GM18520 (cell line): ENCODE data around the gene ASTL.

Source experiments
- ATAC-seq: cut with Tn5 transposase; IDR thresholded peaks from one replicate; pipeline ENCODE4 v1.9.1; 2021; ENCODE audit not compliant: unreplicated experiment

The ASTL gene

DNA sequence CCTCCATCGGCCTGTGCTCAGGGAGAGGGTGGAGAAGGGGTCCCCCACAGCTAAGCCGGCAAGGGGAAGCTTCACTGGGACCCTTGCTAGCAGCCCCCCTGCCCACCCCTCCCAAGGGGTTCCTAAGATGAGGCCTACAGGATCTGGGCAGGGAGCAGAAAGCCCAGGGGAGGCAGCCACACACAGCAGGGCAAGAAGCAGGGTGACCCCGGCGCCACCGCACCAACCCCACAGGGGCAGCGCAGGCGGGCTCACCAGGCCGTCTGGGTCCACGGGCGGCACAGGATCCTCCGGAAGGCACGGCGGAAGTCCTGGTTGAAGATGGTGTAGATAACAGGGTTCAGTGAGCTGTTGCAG lies 23.8 kb downstream of the ASTL start:
- ATAC-seq = no peak

DNA sequence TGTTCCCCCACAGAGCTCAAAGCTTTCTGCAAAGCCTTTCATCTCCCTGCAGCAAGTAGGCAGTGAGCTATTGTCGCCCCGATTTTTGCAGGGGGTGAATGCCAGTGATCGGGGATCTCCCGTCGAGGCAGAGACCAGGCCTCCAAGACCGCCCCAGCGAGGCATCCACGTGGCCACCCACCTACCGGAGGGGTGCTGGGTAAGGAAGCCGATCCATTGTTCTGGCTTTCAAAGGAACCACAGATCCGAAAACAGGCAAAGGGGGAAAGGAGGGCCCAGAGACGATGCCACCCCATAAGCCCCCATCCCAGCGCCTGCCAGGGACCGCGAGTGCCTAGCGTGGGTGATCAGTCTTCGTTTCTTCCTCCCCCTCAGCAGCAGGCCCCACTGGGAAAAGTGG lies 24.4 kb downstream of the ASTL start:
- ATAC-seq = no peak

DNA sequence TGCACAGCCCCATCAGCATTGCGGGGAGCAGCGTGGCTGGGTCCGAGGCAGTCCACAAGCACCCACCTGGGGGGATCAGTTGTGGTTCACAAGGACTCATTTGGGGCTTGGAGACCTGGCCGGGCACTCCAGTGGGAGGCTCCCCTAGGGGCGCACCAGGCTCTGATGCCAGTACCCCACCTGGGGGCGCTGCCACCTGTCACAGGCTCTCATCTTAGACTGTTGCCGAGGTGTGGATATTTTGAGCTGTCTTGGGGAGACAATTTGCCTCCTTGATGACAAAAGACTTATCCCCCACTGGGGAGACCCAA lies 25.0 kb downstream of the ASTL start:
- ATAC-seq = no peak

DNA sequence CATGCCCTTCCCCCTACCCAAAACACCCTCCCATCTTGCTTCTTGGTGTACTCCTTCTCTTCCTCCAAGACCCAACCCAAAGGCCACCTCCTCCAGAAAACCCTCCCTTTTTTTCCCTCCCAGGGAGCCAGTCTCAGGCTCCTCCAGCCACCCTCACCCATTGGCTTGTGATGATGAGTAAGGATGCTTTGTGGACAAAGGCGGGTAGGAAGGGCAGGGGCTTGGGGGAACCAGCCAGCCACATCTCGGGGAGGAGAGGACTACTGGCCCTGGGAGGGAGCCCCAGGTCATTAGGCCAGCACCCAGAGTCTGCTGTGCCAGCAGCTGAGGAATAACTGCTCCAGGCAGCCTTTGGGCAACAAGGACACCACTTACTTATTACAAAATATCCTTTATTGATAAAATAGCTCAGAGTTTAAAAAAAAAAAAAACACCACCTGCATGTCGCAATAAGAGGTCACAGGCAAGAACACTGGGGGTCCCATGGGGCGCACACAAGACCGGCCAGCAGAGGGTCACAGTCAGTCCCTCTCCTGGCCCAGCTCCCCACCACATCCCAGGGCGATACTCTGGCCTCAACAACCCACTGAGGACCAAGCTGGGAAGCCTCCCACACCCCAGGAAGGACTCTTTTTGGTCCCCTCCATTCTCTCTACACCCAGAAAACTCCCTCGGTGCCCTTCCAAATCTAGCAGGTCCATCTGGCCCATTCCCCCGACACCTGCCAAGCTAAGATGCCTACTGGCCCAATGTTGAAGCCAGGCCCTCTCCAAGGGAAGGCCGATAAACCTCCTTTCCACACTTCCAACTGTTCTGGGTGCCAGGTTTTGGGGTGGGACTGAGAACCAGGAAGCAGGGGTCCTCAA lies 25.6 kb downstream of the ASTL start:
- ATAC-seq = no peak

DNA sequence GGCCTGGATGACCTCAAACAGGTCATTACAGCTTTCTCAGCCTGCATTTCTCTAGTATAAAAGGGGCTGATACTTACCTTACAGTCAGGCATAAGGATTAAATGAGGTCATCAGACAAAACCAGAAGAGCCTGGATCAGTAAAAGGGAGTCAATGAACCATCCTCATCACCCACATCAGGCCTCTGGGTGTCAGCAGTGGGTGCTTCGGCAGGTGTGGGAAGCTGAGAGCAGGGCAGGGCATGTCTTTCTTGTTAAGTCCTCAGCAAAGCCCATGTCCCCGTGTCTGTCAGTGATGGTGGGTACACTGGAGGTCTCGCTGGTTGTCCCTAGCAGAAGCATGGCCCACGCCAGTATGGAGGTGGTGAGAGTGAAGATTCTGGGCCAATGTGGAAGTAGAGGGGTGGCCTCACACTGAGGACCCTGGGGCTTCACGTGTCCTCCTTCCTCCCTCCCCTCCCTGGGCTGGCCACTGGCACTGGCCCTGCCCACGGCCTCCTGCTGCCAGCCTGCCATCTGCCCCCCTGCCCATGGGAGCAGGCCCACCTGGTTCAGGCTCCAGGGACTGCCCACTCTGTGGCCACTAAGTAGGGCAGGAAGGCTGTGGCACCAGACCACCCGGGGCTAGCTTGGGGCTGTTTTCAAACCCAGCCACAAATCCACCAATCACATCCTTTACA lies 26.3 kb downstream of the ASTL start:
- no peak for ATAC-seq

DNA sequence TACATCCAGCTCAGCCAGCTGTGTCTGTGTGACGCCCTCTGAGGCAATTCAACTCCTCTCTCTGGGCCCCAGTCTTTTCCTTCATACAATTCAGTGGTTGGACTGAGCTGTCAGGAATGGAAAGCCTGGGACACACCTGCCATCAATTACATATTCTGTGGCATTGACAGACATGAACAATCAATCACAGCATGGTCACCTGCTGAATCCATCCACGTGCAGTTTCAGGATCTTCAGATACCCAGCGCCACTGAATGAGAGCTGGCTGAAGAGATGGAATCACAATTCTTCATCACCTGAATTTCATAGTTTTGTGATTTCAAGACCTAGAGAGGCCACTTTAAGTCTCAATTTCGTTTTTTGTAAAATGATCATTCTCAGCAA lies 27.1 kb downstream of the ASTL start:
- no peak for ATAC-seq

DNA sequence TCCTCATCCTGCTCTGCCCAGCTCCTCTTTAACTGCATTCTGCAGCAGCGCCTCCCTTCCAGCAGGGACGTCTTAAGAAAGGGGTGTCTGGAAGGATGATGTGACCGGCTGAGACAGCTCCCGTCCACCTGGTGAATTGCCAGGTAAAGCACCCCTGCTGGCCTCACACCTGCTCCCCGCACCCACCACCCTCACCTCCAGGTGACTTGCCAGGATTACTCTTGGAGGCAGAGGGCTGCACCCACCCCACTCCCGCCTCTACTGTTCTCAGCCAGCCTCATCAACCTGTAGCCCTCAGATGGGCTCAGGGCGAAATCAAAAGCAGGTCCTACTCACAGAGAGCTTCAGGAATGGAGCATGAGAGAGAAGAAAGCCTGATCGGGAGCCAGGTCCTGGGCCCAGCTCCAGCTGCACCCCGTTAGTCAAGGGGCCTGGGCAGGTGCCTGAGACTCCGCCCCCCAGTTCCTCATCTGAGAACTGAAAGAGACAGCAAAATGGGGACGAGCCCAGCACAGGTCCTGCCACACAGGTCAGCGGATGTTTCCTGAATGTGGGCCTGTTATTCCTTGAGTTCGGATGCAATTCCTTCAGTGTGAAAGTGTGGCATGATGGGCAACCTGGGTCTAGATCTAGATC lies 27.6 kb downstream of the ASTL start:
- no peak for ATAC-seq

DNA sequence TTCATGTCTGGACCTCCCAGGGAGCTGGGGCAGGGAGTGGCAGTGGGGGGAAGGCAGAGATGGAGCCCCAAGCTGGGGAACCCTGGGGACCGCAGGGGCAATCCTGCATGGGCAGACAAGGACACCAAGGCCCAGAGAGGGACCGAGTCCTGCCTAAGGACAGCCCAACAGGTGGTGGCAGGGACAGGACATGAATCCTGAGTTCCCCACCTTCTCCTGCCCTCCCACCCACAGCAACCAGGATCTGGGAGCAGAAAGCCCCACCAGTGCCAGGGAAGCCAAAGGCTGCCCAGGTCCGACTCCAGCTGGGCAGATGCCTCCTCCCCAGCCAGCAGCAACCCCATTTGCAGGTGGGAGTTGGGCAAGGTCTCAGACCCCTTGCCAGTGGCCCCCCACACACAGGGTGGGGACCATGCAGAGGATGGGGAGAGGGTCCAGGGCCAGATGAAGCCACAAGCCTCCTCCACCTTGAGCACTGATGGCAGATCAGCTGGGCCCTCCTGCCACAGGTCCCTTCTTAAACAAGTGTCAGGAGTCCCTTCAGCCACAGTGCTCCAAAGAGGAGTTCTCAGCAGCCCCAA lies 28.3 kb downstream of the ASTL start:
- no peak for ATAC-seq

DNA sequence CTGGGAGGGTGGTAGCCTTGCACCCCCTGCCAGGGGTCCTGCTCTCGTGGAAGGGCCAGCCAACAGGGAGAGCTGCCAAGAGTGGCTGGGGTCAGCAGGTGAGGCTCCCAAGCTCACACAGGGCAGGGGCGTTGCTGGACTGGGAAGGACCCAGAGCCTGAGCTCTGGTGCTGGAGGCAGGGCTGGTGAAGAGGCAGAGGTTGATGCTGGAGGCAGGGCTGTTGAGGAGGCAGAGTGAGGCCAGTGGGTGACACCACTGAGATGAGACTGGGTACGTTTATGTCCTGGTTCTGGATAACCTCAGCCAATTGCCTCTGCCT lies 29.0 kb downstream of the ASTL start:
- ATAC-seq = no peak

DNA sequence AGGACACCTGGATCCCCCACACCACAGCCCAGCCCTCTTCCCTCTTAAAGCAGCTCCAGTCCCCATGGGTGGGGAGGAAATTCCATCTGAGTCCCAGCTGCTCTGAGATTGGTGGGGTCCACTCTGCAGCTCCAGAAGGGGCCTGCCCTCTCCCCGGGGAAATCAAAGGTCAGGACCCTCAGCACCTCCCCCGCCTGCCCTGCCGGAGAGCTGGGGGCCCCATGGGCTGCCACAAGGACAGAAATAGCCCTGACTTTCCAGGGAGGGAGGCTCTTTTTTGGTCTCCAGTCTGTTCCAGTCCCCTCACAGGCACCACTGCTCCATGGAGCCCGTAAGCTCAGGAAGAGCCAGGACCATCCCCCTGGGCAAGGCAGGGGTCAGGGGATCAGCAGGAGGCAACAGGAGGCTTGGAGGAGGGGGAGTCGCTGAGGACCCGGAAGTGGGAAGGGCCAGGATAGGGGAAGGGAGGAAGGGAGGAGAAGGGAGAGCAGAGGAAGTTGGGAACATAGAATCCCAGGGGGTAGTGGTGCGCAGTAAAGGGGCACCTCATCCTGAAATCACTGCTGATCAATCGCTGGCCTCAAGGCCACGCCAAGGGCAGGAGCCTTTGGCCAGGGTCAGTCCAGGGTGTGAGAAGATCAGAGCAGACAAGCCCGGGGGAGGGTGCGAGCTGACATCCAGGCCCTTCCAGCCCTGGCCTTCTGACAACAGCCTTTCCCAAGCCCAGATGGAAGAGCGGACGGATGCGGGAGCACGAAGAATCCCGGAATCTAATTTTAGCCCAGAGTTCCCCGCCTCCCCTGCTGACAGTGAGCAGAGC lies 29.6 kb downstream of the ASTL start:
- no peak for ATAC-seq

DNA sequence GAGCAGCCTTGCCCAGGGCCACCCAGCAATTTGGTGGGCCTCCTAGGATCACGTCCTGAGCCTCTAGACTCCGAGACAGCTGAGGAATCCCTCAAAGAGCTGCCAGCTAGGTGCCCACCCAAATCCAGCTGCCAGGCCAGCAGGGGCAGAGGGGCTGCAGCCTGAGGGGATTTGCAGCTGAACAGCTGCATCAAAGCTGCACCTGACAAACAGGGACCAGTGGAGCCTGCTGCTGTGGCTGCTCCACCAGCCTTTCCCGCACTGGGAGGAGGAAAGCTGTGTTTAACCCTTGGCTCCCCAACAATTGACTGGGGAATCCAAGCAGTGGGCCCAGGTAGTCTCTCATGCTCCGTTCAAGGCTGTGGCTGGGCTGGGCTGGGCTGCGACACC lies 30.2 kb downstream of the ASTL start:
- ATAC-seq = no peak

DNA sequence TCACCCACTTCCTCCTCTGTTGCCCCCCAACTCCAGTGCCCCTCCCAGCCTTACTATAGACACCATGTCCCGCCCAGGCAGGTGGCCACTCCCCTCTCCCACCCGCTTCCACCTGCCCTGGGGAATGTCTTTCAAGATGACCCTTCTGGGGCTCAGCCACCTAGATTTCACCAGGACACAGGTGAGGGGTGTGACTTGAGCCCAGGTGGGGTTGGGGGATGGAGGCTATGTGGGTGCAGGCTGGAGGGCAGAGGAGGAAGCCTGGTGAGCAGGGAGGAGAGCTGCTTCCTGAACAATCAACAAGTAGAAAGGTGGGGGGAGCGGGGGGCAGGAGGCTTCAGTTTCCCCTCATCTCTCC lies 30.6 kb downstream of the ASTL start:
- no peak for ATAC-seq

DNA sequence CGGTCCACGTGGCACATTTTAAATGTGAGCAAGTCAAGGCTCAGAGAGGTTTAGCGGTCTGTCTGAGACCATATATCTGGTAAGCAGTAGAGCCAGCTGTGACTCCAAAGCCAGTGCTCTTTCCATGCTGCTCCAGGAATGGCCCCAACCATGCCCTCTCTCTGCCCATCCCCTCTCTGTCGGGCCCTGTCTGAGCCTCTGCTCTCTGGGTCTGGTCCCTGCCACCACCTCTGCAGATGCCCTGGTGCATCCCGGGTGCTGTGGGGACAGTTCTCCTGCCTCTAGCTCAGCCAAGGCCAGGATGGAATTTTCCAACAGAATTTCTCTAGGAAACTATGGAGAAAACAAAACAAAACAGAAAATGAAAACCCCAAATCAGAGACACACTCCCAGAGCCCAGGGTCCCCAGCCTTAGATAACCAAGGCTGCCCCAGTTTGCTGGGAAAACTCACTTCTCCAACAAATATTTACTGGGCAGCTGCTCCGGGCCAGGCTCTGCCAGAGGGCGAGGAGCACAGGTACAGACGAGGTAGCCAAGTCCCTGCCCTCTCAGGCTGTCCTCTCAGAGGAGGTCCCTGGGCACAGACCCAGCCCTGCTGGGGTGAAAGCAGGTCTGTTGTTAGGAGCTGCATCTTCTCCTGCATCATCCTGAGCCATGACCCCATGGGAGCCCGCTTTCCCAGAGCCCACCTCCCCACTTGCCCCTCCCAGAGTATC lies 31.2 kb downstream of the ASTL start:
- no peak for ATAC-seq

DNA sequence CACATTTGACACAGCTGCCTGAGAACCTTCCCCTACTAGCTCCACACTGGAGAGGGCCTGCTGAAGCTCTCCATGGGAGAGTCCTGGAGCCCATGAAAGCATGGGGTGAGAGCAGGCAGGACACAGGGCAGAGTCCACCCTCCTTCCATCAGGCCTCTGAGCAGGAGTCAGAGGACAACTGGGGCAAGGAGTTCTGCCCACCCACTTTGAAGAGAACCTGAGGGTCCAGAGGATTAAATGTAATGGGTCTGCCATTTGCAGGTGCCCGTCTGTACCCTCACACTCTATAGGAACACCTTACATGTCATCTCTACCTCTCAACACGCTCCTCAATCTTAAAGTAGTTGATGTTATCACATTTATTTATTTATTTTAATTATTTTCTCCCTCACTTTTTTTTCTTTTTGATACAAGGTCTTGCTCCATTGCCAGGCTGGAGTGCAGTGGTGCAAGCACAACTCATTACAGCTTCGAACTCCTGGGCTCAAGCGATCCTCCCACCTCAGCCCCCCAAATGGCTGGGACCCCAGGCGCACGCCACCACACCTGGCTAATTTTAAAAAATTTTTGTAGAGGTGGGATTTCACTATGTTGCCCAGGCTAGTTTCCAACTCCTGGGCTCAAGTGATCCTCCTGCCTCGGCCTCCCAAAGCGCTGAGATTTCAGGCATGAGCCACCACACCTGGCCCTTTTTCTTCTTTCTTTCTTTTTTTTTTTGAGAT lies 32.1 kb downstream of the ASTL start:
- no peak for ATAC-seq

DNA sequence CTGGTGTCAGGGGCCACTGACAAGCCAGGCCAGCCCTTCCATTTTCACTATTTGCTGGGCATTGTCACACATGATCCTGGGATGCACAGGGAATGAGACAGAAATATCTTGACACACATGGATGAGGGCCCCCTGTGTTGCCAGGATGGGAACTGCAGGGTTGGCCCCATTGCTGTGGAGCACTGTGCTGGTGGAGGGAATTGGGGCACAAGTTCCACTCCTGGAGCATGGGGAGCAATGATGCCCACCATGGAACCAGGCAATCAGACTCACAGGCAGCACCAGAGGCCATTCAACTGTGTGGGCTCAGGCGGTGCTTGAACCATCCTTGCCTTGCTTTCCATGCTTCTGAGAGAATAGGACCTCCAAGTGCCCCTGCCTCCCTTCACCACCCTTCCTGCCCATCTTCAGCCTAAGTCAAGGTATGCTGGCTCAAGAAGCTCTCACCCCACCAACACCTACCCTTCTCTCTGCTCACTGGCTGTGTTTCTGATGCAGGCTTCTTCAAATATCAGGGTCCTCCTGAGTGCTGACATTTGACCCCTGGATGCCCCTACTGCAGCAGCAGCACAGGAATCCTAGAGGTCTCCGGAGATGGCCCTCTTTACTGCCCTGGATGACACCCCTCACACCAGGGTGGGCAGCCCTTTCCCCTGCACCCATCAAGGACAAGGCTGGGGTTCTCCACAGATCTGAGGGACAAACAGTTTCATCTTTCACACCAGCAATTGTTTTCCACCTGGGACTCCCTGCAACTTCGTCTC lies 33.0 kb downstream of the ASTL start:
- ATAC-seq = no peak

DNA sequence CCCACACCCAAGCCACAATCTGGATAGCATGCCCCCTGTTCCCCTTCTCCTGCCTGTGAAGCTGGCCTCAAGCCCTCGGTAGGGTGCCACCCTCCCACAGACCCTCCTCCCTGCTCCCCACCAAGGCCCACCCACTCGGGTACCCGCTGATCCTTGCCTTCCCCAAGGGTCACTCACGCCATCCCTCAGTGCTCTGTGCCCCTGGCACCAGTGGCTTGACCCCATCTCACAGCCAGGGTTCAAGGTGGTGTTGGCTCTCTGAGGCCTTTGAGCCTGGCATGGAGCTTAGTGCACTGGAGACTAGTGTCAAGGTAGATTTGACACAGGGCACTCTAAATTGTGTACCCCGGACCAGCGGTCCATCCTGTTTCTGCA lies 33.8 kb downstream of the ASTL start:
- no peak for ATAC-seq

DNA sequence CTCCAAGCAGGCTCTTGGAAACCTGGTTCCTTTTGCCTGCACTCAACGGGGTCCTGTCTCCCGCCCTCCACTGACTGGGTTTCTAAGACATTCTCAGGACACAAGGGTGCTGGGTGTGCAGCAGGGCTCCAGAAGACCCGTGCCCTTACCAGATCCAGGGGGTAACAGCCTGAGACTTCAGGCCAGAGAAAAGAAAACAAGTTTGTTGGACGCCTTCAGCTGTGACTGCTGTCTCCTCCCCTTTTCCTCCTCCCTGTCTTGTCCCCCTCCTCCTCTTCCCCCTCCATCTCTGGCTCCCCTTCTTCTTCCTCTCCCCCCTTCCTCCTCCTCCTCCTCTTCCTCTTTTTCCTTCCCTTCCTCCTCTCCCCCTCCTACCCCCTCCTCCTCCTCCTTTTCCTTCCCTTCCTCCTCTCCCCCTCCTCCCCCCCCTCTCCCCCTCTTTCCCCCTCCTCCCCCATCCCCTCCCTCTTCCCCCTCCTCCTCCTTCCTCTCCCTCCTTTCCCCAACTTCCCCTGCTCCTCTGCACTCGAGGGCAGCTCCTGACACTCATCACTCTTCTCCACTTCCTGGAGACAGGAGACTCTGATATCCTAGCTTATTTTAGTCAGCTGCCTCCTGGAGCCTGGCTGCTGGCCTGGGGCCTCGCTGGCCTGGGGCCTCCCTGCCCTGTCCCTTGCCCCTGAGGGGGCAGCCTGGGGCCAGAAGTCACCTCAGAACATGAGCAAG lies 34.4 kb downstream of the ASTL start:
- ATAC-seq = no peak

DNA sequence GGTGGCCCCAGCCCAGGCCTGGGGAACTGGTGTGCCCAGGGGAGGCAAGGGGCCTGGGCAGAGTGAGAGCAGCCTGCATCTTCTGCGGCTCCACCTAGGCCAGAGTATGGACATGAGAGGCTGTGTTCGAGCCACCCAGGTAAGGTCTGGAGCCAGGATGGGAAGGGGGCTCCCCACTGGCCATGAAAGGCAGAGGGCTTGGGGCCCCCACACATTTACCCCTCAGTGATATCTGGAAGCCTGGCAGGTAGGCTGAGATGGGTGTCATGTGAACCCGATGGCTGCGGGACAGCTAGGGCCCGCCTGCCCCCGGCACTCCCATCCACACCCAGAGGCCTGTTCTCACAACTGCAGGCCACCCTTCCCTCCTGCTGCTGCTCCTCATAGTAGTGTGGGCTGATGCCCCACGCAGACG lies 35.1 kb downstream of the ASTL start:
- ATAC-seq = no peak
